Measurements from ENCODE around the gene SLC9A9. TPM values are rescaled to one million over a fixed set of nuclear protein-coding genes. Genes with fewer than 3 reads are reported as not detected.

SLC9A9 gene
- total and polyA plus RNA-seq, 10 of the 15 experiments (the other 5 are each of a cell fraction or from before 2014, with no cell fraction given) = 3.5 to 14.2 (median 9.3) TPM

DNA sequence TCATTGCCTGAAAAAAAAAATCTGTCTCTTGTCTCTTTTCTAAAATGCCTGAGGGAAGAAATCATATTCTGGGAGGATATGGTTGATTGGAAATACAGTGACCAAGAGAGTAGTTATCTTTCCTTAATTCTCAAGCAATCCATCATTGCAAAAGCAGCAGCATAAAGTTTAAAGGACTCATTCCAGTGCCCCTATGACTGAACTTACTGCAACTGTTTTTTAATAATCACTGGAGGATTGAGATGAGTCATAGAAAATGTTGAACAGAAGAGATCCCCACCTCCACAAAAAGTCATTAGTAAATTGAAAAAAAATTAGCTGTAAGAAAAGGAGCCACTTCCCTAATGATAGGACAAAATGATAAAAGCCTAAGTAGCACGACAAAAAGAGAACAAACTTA lies 121.5 kb downstream of the SLC9A9 start (continued):
- TF ChIP-seq ZBTB40 (IDR thresholded peaks at IDR 0.05; ENCODE audit: borderline replicate concordance) (no peak), BHLHE40 (IDR thresholded peaks at IDR 0.05; ENCODE audit: borderline replicate concordance in 1 of 2, low read depth in 2 of 2, low read length in 1 of 2) (no peak), ATF2 (IDR thresholded peaks at IDR 0.05; ENCODE audit: low read length) (no peak), CREB1 (IDR thresholded peaks at IDR 0.05; ENCODE audit: low read depth) (no peak), EZH2 (IDR thresholded peaks at IDR 0.05; ENCODE audit: borderline replicate concordance, control insufficient read depth, low read depth, low read length) (no peak), TCF3 (IDR thresholded peaks at IDR 0.05; ENCODE audit: borderline replicate concordance, insufficient read depth, low read depth, low read length) (no peak), ZBTB11 (CRISPR knock-in tag; IDR thresholded peaks at IDR 0.05) (no peak), RFX5 (IDR thresholded peaks at IDR 0.05; ENCODE audit: low read depth, low read length) (no peak), ASH2L (IDR thresholded peaks at IDR 0.05; ENCODE audit: borderline replicate concordance, low read depth) (no peak), ZNF274 (IDR thresholded peaks at IDR 0.05; ENCODE audit: insufficient read depth, insufficient read length) (no peak), RUNX3 (IDR thresholded peaks at IDR 0.05; ENCODE audit: low read length) (no peak), ZSCAN29 (IDR thresholded peaks at IDR 0.05) (no peak)
